PC-9 (cell line): ENCODE measurements around the gene PLXNC1. TPM values are rescaled to one million over a fixed set of nuclear protein-coding genes. Genes with fewer than 3 reads are reported as not detected.

ENCODE experiments used
- BruUV-seq: library from RNA; stranded (reverse); fragments of 400-500 nt; replicated peaks from 2 replicates; lab custom pipeline; 2021; lab: Mats Ljungman, UMichigan
- CTCF ChIA-PET: fragments of 300-600 bp; sonication (Branson Sonifier 250); formaldehyde crosslinking; loops from one replicate; lab custom pipeline; 2022; ENCODE audit warnings: antibody characterized with exemption; lab: Charles Lee
- POLR2A ChIA-PET: fragments of 300-600 bp; sonication (Branson Sonifier 250); formaldehyde crosslinking; loops from one replicate; lab custom pipeline; 2022; ENCODE audit warnings: antibody characterized with exemption; ENCODE audit not compliant: unreplicated experiment; lab: Charles Lee
- DNase-seq, 2 experiments: peaks; one replicate each; pipeline versions ENCODE4 v3.0.0 to v3.0.0-alpha.2; 2015 to 2022; ENCODE audit warnings: mixed read lengths in 1 of 2
- H2AFZ ChIP-seq: fragments of 200-600 bp; sonication (generic); 2 replicates; pipeline ENCODE4 v1.8.1; 2017; ENCODE audit warnings: antibody characterized with exemption
- H3F3A ChIP-seq: fragments of 200-600 bp; sonication (generic); 2 replicates; pipeline ENCODE4 v1.8.1; 2017; ENCODE audit warnings: antibody characterized with exemption, mild to moderate bottlenecking, low read depth; ENCODE audit not compliant: insufficient read depth
- H3K27ac ChIP-seq: fragments of 200-600 bp; sonication (generic); 2 replicates; pipeline ENCODE4 v1.6.1; 2016; ENCODE audit warnings: mixed run types
- H3K27me3 ChIP-seq: fragments of 200-600 bp; sonication (generic); 2 replicates; pipeline ENCODE4 v1.6.1; 2016; ENCODE audit warnings: low read depth, mixed run types; ENCODE audit not compliant: insufficient read depth
- H3K36me3 ChIP-seq: fragments of 200-600 bp; sonication (generic); 2 replicates; pipeline ENCODE4 v1.6.1; 2016; ENCODE audit warnings: low read depth, mixed run types
- H3K4me1 ChIP-seq: fragments of 200-600 bp; sonication (generic); replicated peaks from 2 replicates; pipeline ENCODE4 v1.6.1; 2016; ENCODE audit warnings: mixed run types; ENCODE audit not compliant: insufficient read depth
- H3K4me2 ChIP-seq: fragments of 200-600 bp; sonication (generic); 2 replicates; pipeline ENCODE4 v1.6.1; 2017; ENCODE audit warnings: mixed run types
- H3K4me3 ChIP-seq: fragments of 200-600 bp; sonication (generic); 2 replicates; pipeline ENCODE4 v1.6.1; 2016; ENCODE audit warnings: mixed run types
- H3K79me2 ChIP-seq: fragments of 200-600 bp; sonication (generic); 2 replicates; pipeline ENCODE4 v1.6.1; 2017; ENCODE audit warnings: low read depth, mixed run types
- H3K9me2 ChIP-seq: fragments of 200-600 bp; sonication (generic); 2 replicates; pipeline ENCODE4 v1.8.1; 2017; ENCODE audit warnings: mild to moderate bottlenecking; ENCODE audit not compliant: insufficient read depth
- H3K9me3 ChIP-seq: fragments of 200-600 bp; sonication (generic); 2 replicates; pipeline ENCODE4 v1.8.1; 2016; ENCODE audit warnings: low read depth; ENCODE audit not compliant: insufficient read depth
- H4K20me1 ChIP-seq: fragments of 200-600 bp; sonication (generic); 2 replicates; pipeline ENCODE4 v1.8.1; 2017; ENCODE audit not compliant: insufficient read depth
- EZH2 ChIP-seq: fragments of 200-600 bp; sonication (generic); IDR thresholded peaks from 2 replicates; pipeline ENCODE4 v1.8.0; 2017; ENCODE audit warnings: antibody characterized with exemption, low read depth
- intact Hi-C: fragments of 100-400 bp; cut with micrococcal nuclease; formaldehyde crosslinking; loops from one replicate; pipeline ENCODE4 v1.10.0; 2022; ENCODE audit not compliant: unreplicated experiment
- total RNA-seq: library from RNA; stranded (reverse); gene quantifications from 2 replicates; pipeline ENCODE4 v1.2.3, GENCODE V29; 2021
- TF ChIP-seq, protein P1 (sequence below): fragments of 200-600 bp; sonication (generic); conservative IDR thresholded peaks from 2 replicates; pipeline ENCODE4 v1.6.1; 2017; ENCODE audit warnings: mixed run types, antibody characterized with exemption, mild to moderate bottlenecking, moderate library complexity

The PLXNC1 gene
- total RNA-seq, 1 experiment from 2014 or later = 2.3 TPM

DNA sequence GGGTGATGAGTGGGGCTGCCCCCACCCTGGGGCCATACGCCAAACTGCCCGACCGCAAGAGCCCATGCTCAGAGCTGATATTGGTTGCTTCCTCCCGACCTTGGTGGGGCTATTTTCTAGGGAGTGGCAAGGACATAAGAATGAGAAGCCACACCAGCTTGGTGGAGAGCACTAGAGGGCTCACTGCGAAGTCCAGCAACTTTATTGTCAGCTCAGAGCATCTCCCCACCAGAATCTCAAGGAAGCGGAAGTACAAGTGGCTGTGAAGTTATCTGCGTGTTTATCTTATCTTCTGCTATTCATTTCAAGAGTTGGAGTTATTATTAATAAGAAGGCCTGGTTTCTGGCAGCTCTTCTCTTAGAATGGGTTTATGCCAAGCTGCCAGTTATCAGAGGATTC is 4.9 kb upstream of the PLXNC1 start:
- no peaks in the 10 kb centered on the region for H3K4me1 ChIP-seq
- no peaks in the 10 kb centered on the region for H3K36me3 ChIP-seq
- H3K4me2 ChIP-seq = no peak overlapping the region
- H4K20me1 ChIP-seq = no peaks in the 10 kb centered on the region
- DNase-seq = no peak
- H3K4me3 ChIP-seq = no peak overlapping the region
- TF ChIP-seq, protein P1, sequence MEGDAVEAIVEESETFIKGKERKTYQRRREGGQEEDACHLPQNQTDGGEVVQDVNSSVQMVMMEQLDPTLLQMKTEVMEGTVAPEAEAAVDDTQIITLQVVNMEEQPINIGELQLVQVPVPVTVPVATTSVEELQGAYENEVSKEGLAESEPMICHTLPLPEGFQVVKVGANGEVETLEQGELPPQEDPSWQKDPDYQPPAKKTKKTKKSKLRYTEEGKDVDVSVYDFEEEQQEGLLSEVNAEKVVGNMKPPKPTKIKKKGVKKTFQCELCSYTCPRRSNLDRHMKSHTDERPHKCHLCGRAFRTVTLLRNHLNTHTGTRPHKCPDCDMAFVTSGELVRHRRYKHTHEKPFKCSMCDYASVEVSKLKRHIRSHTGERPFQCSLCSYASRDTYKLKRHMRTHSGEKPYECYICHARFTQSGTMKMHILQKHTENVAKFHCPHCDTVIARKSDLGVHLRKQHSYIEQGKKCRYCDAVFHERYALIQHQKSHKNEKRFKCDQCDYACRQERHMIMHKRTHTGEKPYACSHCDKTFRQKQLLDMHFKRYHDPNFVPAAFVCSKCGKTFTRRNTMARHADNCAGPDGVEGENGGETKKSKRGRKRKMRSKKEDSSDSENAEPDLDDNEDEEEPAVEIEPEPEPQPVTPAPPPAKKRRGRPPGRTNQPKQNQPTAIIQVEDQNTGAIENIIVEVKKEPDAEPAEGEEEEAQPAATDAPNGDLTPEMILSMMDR = no peak
- TF ChIP-seq EZH2 = no peak
- no peak overlapping the region for H2AFZ ChIP-seq
- CTCF ChIA-PET = no interaction called here
- H3K79me2 ChIP-seq = no peaks in the 10 kb centered on the region
- intact Hi-C loops = loop anchor here (5.0 to 10.0 kb wide), 2 partner anchors 734 to 1391 kb away; no protein-coding TSS in a partner anchor
- no peak overlapping the region for H3K27ac ChIP-seq
- H3K9me2 ChIP-seq = no peaks in the 10 kb centered on the region
- POLR2A ChIA-PET = no interaction called here
- H3F3A ChIP-seq = no peaks in the 10 kb centered on the region
- peaks cover 24% of the 10 kb centered on the region for H3K27me3 ChIP-seq
- no peaks in the 10 kb centered on the region for H3K9me3 ChIP-seq
- BruUV-seq = no TSS peak

DNA sequence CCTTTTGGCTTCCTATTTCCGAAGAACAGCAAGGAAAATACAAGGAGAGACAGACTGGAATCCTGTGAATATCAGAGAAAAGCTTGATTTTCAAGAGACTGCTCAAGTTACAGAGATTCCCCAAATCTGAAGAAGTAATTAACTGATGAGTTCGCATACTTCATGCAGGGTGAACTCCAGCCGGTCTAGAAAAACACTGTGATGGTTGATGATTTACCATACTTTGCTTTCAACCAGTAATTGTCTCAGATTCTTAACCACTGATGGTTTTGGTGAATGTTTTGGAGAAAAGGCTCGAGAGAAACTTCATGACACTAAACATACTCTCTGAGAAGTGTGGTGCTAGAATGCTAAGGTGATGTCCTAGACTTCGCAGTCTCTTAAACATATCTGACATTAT is 4.4 kb upstream of the PLXNC1 start:
- H2AFZ ChIP-seq = no peak overlapping the region
- ChIA-PET POLR2A (no interaction called here), CTCF (no interaction called here)
- peaks cover 24% of the 10 kb centered on the region for H3K27me3 ChIP-seq
- intact Hi-C loops = loop anchor here (5.0 to 10.0 kb wide), 2 partner anchors 733 to 1391 kb away; no protein-coding TSS in a partner anchor
- no peak overlapping the region for H3K4me2 ChIP-seq
- H4K20me1 ChIP-seq = no peaks in the 10 kb centered on the region
- H3K79me2 ChIP-seq = no peaks in the 10 kb centered on the region
- no peaks in the 10 kb centered on the region for H3K36me3 ChIP-seq
- H3K27ac ChIP-seq = no peak overlapping the region
- H3K4me3 ChIP-seq = no peak overlapping the region
- no peaks in the 10 kb centered on the region for H3K4me1 ChIP-seq
- H3K9me2 ChIP-seq = no peaks in the 10 kb centered on the region
- DNase-seq = no peak
- H3K9me3 ChIP-seq = no peaks in the 10 kb centered on the region
- H3F3A ChIP-seq = no peaks in the 10 kb centered on the region
- TF ChIP-seq, protein P1 = no peak
- TF ChIP-seq EZH2 = no peak
- BruUV-seq = no TSS peak

DNA sequence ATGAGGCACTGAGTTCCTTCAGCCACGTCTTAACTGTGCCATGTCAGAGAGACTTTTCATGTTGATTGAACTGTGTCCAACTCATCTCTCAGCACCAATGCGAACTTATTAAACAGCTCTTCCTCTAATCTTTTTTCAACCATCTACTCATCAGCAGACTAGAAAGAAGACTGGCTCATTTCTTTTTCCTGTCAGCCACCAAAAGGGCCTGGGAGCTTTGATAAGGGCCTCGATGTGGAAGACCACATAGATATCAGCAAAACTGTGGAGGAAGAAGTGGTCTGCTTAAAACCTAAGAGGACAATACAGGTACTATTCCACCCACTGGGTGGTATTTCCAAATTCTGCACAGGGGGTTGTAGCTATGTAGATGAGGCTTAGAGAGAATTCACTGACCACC is 3.6 kb upstream of the PLXNC1 start:
- Histone ChIP-seq H3K27ac (no peak overlapping the region), H4K20me1 (no peaks in the 10 kb centered on the region), H3K4me1 (no peaks in the 10 kb centered on the region), H3K36me3 (no peaks in the 10 kb centered on the region), H3F3A (no peaks in the 10 kb centered on the region), H2AFZ (no peak overlapping the region), H3K9me2 (no peaks in the 10 kb centered on the region), H3K4me3 (no peak overlapping the region), H3K4me2 (no peak overlapping the region), H3K79me2 (no peaks in the 10 kb centered on the region), H3K27me3 (peaks cover 24% of the 10 kb centered on the region), H3K9me3 (no peaks in the 10 kb centered on the region)
- intact Hi-C loops = loop anchor here (5.0 to 10.0 kb wide), 2 partner anchors 733 to 1390 kb away; no protein-coding TSS in a partner anchor
- CTCF ChIA-PET = no interaction called here
- DNase-seq = no peak
- POLR2A ChIA-PET = interaction anchor here (0.6 to 0.7 kb wide), 2 partner anchors 22 to 919 kb away, joined by 3 to 5 read pairs; no protein-coding TSS in a partner anchor
- TF ChIP-seq, protein P1 = no peak
- TF ChIP-seq EZH2 = no peak
- no TSS peak for BruUV-seq
